GM19328 (cell line): Measurements from ENCODE around the gene MSI1.
"Not testable (repeated sequence)": the region's sequence is repeated elsewhere in the genome, so short reads cannot be mapped to it uniquely, and the experiment has no call there.

Source experiments
- ATAC-seq: cut with Tn5 transposase; IDR thresholded peaks from one replicate; pipeline ENCODE4 v1.9.1; 2021; ENCODE audit warnings: mild to moderate bottlenecking, moderate library complexity; ENCODE audit not compliant: unreplicated experiment

Gene MSI1

DNA sequence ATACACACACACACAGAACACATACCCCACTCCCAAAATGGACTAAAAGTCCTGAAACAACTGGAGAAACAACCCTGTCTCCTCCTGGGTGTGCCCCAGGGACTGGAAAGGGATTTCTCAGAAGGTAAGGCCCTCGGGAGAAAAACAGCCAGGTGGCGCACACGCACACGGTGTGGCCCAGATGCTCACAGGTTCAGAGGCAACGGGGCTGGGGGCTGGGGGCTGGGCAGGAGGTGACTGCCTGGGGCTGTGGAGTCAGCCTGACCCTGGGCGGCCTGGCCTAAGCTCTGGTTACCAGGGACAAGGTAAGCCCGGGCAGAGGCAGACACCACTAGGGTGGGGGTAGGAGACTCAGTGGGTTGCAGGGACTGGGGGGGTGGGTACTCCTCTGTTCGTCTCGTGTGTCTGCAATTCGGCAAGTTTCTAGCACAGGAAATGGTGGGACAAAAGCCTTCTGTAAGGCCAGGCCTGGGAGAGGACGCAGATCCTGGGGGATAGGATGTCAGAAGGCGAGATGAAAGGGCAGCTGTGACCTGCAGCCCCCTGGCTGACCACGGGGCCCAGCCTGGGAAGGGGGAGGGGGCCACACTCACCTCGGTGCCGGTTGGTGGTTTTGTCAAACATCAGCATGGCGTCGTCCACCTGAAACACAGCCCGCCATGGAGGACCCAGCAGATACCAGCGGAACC, 10.4 kb downstream of the MSI1 start:
- ATAC-seq = no peak

GRCh38 chr12:120357104-120357503, 11.9 kb downstream of the MSI1 start:
- no peak for ATAC-seq

DNA sequence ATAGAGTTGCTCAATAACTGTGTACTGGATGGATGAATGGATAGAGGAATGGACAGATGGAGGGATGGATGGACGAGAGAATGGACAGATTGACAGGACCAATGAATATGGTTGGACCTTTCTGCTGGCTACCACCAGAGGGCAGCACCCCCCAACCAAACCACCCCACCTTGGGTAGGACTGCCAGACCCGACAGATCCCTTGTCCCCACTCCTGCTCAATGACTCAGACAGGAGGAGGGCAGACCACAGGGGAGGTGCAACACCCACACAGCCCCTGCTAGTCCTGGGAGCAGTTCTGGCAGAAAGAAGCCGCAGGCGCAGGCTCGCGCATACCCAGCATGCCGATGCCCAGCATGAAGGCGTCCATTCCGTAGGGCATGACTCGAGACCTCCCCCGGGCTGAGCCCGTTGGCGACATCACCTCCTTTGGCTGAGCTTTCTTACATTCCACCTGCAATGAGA, 12.4 kb downstream of the MSI1 start:
- ATAC-seq = no peak

GRCh38 chr12:120353556-120354317, 15.2 kb downstream of the MSI1 start:
- no peak for ATAC-seq

DNA sequence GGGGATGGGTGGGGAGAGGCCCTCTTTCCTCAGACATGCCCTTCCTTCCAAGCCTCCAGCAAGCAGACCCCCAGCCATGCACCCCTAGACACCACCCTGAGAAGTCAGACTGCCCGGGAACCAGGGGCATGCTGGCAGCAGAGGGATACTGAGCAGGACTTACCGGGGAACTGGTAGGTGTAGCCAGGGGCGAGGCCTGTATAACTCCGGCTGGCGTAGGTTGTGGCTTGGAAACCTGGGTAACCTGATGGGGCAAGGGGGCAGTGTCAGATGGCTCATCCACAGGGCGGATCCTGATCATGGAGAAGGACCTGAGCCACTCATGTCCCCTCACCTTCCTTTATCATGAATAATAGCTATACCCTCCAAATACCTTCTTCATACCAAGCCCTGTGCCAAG, 15.8 kb downstream of the MSI1 start:
- ATAC-seq = no peak

DNA sequence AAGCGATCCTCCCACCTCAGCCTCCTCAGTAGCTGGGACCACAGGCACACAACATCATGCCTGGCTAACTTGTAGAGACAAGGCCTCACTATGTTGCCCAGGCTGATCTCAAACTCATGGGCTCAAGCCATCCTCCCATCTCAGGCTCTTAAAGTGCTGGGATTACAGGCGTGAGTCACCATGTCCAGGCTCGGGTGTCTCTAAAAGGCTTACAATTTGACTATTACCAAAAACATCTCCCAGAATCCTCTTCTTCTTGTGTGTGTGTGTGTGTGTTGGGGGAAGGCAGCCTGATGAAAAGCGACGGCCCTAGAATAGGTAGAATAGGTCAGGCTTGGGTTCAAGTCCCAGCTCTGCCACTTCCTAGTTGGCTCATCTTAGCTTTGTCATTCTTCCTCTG, 16.8 kb downstream of the MSI1 start:
- ATAC-seq = no peak

- ATAC-seq = no peak
Measured at GRCh38 chr12:120350576-120351350, 18.2 kb downstream of the MSI1 start.

DNA sequence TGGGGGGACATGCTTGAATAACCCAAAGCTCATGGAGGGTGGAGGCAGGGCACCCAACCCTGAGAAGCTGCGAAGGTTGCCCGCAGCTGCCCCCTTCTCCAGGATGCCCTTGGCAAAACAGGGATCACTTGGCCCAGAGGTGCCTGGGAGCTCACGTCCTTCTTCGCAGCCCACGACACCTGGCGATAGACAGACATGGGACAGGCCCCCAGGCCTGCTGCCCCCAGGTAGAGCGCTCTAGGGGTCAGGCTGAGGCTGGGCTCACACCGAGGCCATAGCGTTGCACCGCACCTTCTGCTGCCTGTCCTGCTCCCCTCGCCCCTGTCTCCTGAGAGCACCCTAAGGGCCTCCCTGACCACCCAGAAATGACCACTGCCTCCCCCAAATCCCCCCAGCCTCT, 21.2 kb downstream of the MSI1 start:
- ATAC-seq = no peak

- ATAC-seq = no peak
Measured at GRCh38 chr12:120346681-120347080, 22.3 kb downstream of the MSI1 start.

GRCh38 chr12:120346031-120346430, 22.9 kb downstream of the MSI1 start:
- ATAC-seq = no peak

DNA sequence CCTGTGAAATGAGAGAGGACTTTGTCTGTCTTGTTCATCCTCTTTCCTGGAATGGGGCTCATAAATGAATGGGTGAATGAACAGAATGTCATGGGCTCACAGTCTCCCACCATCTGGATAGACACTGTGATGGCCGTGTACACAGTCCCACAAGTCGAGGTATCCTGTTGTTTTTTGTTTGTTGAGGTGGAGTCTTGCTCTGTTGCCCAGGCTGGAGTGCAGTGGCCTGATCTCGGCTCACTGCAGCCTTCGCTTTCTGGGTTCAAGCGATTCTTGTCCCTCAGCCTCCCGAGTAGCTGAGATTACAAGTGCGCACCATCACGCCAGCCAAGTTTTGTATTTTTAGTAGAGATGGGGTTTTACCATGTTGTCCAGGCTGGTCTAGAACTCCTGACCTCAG, 25.3 kb downstream of the MSI1 start:
- ATAC-seq = no peak

GRCh38 chr12:120343039-120343537, 25.9 kb downstream of the MSI1 start:
- no peak for ATAC-seq

DNA sequence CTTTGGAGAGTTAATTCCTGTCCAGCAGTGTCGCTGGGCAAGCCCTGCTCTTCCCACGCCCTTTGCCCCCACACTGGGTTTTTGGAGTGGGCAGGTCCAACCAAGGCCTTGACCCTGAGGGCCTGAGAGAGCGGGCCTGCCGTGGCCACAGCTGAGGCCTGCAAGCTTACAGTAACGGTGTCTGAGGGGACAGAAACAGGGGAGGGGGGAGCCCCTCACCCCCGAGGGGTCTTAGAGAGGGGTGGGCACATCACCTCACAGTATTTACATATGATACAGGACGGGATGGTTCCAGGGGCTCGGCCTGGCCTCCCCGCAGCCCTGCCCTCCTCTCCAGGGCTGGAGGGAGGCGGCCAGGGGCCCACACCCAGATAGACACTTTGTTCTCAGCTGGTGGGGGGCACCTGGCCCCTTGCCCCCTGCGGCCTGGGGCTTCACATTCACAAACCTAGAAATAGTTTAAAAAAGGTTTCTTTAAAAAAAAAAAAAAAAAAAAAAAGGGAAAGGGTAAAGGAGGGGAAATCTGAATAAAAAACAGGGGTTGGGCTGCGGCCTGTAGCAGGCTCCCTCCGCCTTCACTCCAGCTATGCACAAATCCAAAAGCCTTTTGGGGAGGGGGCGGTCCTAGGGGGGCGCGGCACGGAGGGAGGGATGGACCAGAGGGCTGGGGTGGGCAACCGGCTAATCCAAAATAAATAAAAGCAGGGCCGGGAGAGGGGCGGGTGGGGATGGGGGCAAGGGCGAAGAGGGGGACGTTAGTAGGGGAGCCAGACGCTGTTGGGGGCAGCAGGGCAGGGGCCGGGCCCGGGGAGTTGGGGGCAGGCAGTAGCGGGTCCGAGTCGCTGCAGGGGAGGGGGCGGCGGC, 26.6 kb downstream of the MSI1 start:
- no peak for ATAC-seq

DNA sequence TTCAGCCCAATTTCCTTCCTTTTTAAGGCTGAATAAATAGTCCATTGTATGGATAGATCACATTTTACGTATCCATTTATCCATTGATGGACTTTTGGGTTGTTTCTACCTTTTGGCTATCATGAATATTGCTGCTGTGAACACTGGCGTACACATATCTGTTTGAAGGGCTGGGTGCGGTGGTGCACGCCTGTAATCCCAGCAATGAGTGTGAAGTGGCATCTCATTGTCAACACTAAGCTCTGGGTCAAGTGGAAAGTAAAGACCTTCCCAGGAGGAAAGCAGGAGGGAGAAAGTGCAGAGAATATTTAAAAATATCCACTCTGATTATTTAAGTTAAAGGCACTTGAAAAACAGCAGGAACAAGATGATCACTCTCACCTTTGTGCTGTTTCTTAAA, 29.7 kb downstream of the MSI1 start:
- ATAC-seq = no peak

DNA sequence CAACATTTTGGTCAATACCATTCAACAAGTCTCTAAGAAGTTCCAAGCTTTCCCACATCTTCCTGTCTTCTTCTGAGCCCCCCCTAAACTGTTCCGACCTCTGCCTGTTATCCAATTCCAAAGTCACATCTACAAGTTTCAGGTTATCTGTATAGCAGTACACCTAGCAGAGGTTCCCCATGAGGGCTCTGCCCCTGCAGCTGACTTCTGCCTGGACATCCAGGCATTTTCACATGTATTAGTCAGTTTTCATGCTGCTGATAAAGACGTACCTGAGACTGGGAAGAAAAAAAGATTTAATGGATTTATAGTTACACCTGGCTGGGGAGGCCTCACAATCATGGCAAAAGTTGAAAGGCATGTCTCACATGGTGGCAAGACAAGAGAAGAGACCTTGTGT, 31.2 kb downstream of the MSI1 start:
- ATAC-seq = no peak

- not testable (repeated sequence) for ATAC-seq
Measured at GRCh38 chr12:120336392-120336791, 32.6 kb downstream of the MSI1 start.

DNA sequence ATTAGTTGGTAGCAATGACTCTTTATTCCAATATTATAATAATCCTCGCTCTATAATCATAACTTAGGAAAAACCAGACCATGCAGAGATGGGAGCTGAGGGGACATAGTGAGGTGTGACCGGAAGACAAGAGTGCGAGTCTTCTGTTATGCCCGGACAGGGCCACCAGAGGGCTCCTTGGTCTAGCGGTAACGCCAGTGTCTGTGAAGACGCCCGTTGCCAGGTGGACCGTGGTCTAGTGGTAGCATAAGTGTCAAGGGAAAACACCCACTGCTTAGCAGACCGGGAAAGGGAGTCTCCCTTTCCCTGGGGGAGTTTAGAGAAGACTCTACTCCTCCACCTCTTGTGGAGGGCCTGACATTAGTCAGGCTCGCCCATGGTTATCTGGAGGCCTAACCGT, 33.5 kb downstream of the MSI1 start:
- ATAC-seq = not testable (repeated sequence)

DNA sequence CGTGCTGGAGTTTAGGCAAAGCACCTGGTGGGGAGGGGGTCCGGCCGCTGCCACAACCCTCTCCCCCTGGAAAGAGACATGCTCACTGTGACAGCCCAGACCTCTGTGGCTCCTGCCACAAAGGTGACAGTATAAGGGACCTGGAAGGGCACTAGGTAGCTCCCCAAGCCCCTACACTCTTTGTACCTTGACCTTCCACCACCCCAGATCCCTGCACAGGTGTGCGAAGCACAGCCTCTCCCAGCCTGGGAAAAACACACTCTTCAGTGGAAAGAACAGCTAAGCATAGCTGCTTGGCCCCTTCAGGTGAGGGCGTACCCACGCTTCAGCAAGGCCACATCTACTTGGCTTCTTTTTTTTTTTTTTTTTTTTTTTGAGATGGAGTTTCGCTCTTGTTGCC, 36.4 kb downstream of the MSI1 start:
- no peak for ATAC-seq

DNA sequence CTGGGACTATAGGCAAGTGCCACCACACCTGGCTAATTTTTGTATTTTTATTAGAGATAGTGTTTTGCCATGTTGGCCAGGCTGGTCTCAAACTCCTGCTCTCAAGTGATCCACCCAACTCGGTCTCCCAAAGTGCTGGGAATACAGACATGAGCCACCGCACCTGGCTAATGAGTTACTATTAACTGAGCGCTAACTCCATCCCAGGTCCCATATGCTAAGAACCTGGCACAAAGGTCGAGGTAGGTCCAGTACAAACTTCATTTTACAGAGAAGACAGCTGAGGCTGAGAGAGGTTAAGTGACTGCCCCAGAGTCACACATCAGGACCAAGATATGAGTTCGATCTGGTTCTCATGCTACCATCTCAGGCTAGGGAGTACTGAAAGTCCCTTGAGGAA, 36.9 kb downstream of the MSI1 start:
- no peak for ATAC-seq

- ATAC-seq = no peak
Measured at GRCh38 chr12:120331390-120331789, 37.6 kb downstream of the MSI1 start.

DNA sequence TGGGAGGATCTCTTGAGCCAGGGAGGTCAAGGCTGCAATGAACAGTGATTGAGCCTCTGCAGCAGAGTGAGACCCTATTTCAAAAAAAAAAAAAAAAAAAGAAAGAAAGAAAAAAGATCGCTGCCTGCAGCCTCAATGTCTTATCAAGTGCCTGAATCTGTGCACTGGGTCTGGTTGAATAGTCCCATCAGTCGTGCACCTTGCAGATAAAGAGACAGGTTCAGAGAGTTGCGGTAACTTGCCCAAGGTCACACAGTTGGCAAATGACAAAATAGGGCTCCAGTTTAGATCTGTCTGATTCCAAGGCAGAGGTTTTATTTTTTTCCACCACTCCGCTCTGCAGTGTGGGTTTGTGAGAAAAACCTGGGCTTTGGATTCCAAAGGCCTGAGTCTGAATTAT, 40.7 kb downstream of the MSI1 start:
- no peak for ATAC-seq
